C1 segment of cervical spinal cord (tissue), 14 donors: ENCODE results near the gene NRIP3.
"Not testable (repeated sequence)": the region's sequence is repeated elsewhere in the genome, so short reads cannot be mapped to it uniquely, and the experiment has no call there.

ENCODE experiments used
- DNase-seq, 14 donors: peaks; one replicate each; lab custom pipeline; 2025; lab: John Stamatoyannopoulos, UW

The NRIP3 gene

DNA sequence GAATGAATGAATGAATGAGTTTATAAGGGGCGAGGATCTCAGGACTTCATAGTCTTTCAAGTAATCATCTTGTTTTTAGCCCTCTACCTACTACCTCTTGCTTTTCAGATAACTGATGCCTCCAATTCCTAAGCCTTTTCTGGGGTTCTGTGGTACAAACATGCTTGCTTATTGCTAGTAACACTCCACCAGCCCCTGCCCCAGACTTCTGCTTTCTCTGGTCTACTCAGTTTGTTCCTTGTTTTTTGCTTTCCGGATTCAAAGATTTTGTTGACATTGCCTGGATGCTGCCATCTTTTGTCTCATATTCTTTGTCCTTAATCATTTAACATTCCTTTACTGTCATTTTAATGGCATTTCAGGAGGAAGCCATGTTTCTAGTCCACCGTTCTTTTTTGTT, 30.7 kb downstream of the NRIP3 start:
- no peak for DNase-seq

DNA sequence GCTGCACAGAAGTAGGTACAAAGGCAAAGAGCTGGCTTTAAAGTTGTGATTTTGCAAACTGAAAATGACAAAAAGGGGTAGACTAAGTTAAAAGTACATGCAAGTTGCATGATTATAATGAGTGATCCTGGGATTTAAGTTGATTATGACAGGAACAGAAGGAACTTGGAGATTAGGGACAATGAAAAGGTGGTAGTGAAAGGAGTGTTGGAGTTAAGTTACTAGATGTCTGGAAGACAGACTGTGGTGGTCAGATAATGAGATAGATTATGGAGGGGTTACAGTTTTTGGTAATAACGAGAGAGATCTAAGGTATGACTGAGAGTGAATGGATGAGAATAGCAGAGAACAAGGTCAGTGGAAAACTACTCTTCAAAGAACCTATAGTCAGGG, 31.9 kb downstream of the NRIP3 start:
- DNase-seq = no peak

DNA sequence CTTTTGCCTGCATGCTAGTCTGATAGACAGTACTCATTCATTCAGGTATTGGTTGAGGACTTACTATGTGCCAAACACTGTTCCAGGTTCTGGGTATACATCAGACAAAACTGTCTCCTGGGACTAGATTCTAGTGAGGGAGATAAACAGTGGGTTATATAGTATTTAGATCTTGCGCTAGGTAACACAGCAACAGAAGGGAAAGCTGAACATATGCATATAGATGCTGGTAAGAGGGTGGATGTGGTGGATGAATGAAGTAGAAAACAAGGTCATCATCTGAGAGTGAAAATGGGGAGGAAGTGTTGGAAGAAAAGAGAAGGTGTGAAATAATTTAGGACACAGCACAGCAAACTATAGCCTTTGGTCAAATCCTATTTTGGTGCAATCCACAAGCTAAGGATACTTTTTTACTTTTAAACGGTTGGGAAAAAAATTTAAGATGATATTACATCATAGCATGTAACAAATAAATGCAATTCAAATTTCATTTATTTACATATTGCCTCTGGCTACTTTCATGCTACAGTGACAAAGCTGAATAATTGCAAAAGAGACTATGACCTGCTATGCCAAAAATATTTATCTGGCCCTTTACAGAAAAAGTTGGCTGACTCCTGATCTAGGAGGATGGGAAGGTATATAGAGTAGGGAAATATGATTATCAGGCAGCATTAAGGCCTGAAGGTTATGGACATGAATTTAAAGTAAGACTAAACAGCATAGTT, 32.4 kb downstream of the NRIP3 start:
- no peak for DNase-seq

DNA sequence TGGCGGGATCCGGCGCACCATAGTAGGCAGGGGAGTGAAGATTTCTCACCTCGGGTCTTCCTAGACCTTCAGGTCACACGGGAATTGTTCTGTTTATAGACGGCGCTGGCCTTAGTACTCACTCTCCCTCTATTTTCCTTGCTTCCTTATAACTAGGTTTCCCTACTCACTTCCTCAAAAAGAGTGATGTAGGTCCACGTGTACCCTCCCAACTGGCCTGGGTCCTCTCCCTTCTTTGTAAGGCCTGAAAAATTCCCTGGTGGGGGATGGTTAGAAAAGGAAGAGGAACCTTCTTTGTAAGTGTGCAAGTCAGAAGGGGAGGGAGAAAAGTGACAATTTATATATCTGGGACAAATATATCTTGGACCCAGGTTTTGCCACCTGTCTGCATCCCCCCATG, 36.6 kb downstream of the NRIP3 start:
- DNase-seq = no peak

DNA sequence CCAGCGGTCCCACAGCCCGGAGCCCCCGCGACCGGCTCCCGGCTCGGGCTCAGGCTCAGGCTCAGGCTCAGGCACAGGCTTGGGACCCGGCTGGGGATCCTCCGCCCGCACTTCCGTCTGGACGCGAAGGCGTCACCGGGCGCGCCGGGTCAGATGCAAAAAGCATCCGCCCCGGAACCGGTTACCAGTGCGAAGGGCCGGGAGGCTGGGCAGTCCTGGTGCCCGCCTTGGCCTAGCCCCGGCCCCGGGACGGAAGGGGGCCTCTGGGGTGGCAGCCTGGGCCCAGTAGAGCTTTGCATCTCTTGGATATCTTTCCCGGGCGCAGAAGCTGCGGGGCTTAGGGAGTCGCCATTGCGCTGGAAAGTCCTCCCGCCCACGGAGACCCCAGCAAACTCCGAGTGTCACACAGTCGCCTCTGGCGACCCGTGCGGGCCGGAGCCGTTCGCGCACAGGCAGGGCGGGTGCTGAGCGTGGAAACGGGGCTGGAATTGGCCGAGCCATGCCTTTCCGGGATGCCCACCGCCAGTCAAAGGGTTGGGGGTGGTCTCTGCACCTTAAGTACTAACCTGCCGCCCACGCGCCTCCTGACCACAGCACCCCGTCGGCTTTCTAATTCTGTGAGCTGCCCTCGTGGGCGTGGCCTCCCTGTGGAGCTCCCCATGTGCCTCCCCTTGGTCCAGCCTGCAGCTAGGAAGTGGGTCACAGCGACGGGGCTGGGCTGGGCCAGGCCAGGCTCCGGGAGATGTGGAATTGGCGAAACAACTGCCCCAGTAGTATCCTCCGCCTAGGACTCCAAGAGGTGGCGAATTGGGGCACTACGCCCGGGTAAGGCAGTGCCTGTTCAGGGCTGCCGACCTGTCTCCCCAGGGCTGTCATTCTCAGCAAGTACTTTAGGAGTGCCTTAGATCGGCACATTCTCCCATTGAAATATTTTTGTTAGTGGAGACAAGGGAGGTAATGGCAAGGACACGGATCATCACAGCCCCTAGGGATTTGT, 39.2 kb downstream of the NRIP3 start, which contains the start of gene TMEM9B:
TSS of gene TMEM9B (minus strand) at position 119 of the 997 bp plus-strand sequence. CDS start 129 bp downstream, outside the sequence.
- DNase-seq = peak; percentile 75 to 95 (median 86)

DNA sequence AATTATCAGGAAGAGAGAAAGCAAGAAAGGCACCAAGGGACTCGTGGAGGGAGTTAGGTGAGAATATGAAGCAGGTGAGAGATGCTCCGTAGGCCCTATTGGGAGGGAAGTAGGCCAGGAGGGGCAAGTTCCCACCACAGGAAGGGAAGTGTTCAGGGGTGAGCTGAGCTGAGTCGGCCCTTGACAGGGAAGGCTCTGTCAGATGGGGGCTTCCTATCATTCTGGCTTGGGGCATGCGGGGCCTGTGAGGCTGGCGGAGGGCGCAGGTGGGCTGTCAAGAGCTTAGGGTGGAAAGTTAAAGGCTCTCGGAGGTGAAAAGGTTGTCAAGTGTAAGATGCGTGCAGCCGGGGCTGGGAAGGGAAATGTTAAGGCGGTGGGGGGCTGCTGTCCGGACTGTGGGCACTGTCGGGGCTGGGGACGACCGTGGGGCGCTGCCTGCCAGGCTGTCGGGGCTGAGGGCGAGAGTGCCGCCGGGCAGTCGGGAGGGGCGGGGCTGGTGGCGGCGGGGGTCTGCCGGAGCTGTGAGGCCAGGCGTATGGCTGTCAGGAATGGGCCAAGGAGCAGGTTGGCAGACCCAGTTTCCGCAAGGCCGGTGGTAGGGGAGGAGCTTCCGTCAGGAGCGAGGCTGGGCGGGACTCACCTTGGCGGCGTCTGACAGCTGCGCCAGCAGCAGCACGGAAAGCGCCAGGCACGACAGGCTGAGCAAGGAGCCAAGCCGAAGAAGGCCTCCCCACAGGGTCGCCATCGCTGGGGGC, 40.1 kb downstream of the NRIP3 start:
- peak in 5 of 14 donors; percentile 24 to 94 (median 84) for DNase-seq

DNA sequence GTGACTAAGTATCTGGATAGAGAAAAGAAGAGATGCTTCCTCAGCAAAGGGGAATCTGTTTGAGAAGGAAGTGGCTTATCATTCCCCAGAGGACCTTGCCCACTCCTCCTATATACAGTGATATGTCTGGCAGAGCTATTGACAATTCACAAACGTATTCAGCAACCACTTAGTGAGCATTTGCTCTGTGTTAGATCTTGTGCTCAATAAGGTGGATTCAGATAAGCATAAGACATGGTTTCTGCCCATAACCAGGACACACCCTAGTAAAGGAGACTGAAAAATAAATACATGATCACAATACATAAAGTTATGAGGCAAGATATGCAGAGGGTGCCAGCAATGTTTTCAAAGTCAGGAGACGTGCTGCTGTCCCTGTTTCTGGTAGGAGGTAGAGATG, 41.0 kb downstream of the NRIP3 start:
- DNase-seq = no peak

DNA sequence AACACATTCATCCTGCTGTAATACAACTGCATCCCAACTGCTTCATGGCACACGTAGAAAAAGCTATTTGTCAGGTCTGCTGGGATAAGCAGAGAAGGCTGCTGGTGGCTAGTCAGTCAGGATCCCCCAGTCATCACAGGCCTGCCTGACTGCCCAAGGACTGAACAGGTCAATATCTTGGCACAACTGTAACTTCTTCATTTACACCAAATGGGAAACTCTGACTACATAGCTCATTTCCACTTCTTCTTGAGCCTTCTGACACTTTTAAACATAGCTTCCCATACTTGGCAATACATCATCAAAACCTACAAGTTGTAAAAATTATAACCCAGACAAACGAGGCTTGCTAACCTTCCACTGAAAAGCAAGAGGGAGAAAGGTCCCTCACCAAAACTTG, 42.4 kb downstream of the NRIP3 start:
- DNase-seq = no peak

DNA sequence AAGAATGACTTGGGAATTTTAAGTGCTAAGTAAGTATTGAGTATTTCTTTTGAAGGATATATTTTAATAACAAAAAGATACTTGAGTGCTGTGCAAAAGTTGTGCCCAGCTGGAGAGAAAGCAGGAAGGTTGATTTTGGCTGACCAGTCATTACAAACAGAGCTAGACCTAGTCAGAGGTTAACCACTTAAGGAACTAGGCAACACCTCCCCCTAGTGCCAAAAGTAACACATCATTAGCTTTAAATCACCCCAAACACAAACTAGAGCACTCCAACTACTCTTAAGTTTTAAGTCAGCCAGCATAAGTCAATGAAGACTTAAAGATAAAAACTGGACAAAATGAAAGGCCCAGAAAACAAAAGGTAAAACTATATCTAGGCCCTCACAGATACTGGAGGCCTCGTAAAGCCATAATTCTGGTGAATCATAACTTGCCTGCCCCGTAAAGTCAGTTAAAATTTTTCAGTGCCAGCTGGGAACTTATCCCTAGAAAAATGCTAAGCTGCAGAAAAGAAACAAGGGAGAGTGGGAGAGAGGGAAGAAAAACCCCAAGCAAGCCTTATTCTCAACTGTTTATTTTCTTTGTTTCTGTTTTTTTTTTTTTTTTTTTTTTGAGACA, 44.1 kb downstream of the NRIP3 start:
- DNase-seq = peak in 3 of 14 donors; percentile 2 to 34 (median 6)

DNA sequence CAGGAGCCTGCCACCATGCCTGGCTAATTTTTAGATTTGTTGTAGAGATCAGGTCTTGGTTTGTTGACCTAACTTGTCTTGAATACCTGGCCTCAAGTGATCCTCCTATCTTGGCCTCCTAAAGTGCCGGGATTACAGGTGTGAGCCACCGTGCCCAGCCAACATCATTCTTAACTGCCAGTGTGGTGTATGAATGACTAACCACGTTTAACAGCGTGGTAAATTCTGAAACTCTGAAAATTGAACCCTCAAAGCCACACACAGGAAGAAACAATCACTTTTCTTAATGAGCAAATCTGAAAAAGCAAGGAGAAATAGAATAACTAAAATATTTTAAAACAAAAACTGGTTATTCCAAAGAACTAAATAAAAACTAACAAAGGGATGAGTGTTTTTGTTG, 46.9 kb downstream of the NRIP3 start:
- DNase-seq = no peak

DNA sequence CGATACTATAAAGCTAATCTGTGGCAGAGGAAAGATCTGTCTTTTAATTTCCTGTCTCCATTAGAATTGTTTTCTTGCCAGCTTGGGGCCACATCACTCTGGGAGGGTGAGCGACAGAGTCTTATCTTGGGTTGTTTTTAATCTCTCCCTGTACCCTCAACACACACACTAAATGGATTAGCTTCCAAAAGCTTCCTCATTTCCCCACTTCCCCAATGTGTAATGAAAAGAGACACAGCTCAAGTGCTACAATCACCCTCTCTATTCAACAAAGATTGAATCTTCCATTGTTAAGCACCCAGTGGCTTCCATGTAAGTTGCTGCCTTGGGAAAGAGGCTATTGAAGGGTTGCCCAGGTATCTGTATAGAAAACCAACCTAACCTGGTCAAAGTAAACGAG, 54.9 kb downstream of the NRIP3 start:
- no peak for DNase-seq

DNA sequence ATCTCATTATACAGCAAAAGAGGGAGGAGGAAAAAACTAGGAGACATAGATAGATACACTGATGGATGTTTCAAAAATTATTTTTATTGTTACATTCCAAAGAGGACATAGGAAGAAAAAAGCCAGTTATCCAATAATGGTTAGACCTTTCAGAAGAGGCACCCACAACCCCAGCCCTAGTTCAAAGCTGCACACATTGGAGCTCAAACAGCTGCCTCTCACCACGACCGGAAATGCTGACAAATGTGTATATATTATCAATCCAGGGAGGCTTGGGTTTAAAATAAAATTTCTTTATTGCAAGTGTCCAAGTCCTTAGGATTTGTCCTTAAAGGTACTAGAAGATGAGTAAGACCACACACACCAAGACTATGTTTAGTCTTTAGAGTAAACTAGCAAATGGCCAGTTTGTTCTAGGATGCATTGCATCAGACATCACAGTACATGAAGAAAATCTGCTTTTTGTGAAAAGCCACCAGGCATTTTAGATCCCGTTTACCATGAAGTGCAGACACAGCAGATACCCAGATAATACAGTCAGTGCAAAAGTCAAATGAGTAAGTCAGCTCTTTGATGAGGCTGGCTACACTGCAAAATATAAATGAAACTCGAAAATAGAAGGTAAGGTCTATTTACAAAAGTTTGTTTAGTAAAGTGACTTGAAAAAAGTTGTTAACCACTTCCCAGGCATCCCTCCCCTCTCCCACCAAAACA, 56.4 kb downstream of the NRIP3 start:
- DNase-seq = no peak

DNA sequence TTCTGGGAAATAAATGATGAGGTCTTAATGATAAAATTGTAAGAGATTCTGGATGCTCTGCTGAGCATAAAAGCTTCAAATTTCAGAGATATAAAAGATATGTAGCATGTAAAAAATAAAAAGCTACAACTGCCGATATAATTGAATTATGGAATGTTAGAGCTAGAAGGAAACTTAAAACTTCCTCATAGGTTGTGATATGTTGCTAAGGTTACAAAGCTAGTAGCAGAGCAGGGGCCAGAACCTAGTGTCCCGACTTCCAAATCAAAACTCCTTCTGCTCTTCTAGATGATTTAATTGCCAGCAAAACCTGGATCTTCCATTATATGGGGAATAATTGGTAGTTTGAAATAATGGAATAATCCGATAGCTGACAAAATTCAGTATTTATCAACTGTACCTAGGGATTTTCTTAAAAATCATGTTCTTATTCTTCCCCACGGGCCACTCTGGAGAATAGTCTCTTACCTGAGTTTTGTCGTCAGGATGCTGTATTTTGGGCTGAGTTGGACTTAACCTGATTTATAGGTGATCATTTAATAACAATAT, 61.2 kb downstream of the NRIP3 start, which contains the start of gene ASCL3:
TSS of gene ASCL3 (minus strand) at position 499 of the 549 bp plus-strand sequence. CDS start 4,855 bp downstream, outside the sequence.
- DNase-seq = no peak

DNA sequence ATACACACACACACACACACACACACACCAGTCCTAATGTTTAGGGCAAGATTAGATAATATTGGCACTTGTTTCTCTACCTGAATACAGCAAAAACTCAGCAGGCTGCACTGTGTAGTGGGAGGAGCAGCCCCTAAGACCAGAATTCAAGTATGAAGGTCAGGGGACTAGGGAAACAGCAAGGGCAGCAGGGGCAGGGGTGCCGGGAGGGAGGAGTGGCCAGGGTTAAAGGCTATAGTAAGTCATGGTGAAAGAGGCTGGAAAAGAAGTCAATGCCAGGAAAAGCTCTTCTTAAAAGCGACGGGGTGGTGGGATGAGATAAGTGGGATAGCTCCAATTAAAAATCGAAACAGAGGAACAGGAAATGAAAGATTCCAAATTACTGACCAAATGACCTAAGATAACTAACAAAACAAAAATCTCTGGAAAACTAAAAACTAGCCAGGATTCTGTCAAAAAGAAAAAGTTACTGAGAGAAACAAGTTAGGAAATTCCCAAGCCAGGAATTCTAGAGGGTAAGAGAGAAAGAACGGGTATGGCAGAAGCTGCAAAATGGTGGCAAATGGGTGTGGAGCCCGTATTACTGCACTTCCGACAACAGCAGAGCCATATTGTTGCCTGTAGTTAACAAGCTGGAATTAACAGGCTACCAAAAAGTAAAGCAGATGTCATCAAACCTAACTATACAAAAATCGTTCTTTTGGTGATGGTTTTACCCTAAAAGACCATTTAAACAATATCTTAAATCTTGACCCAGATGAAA, 62.3 kb downstream of the NRIP3 start:
- DNase-seq = no peak

DNA sequence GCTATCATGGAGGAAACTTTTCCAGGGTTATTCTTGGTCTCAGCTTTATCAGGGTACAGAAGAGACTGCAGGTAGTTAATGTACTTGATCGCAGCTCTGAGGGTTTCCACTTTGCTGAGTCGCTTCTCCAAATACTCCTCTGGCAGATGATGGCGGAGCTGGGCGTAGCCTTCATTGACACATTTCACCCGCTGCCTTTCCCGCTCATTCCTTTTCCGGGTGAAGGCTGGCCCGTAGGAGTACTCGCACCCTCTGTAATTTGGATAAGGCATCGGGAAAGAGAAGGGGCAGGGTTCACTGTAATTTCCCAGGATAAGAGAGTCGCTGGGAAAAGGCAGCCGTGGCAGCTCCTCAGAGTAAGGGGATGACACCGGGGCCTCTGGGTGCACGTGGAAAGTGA, 66.1 kb downstream of the NRIP3 start:
- no peak for DNase-seq

DNA sequence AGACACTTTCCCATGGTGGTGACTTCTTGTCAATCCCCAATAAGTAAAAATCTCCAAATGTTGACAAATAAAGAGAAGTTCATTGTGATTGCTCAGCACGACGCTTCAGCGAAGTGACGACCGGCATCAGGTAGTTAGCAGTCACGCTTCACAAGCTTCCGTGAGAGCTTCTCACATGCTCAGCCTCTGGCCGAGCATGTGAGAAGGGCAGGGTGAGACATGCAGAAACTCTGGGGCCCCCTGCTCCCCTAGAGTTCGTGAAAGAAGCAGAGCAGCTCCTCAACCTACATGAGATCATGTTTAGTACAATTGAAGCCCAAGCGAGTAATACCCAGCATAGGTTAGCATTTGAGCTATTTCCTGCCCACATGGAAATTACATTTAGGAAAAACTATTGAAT, 66.6 kb downstream of the NRIP3 start:
- no peak for DNase-seq

DNA sequence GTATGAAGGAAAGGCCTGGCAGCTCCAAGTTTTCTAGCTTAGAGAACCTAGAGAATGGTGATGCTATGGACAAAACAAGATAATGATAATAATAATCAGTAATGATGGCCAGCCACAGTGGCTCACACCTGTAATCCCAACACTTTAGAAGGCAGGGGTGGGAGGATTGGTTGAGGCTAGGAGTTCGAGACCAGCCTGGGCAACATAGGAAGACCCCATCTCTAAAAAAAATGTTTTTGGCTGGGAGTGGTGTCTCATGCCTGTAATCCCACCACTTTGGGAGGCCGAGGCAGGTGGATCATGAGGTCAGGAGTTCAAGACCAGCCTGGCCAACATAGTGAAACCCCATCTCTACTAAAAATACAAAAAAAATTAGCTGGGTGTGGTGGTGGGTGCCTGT, 68.0 kb downstream of the NRIP3 start:
- not testable (repeated sequence) for DNase-seq

DNA sequence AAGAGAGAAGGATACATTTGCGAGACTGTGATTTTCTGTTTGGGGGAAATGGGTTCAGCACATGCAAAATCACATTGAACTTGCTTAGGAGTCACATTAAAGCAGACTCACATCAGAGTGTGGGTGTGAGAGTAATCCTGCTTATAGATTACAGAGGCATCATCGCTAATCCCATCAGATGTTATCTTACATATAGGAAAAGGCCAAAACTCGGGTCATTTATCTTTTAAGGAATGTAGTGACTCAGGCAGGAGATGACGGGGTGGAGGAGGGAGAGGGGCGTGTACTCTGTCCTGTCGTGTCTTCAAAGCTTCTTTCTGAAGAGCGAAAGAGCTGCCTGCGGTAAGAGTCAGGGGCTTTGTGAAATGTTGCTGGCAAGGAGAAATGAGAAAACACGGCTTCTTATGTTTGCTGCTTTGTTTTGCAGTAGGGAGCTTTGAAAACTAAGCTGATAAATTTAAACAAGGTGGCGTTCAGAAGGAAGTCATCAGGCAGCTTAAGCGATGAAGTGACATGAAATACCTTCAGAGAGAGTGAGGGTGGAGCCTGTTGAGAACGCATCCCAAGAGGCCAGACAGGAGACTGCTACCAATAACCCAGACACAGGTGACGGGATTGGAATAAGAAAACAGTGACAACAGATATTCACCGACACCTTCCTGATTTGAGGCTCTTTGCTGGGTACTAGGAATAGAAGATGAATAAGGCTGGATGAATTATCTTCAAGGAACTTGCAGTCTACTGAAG, 68.9 kb downstream of the NRIP3 start:
- no peak for DNase-seq

DNA sequence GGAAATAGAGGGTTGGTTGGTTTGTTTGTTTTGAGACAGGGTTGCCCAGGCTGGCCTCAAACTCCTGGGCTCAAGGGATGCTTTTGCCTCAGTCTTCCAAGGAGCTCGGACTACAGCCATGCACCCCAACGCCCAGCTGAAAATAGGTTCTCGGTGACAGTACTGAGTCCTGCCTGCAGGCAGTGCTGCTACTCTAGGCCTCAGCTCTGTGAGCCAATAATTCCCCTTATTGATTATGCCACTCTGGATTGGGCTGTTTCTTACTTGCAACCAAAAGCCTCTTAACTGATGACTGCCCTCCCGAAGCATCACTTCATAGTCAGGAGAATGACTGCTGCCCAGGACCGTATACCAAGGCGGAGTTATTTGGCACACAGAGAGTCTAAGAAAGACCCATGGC, 69.9 kb downstream of the NRIP3 start:
- DNase-seq = no peak
